Naive thymus-derived CD4-positive, alpha-beta T cell (primary cell): Measurements from ENCODE around the gene NR2F1. TPM values are rescaled to one million over a fixed set of nuclear protein-coding genes. Genes with fewer than 3 reads are reported as not detected.

Source experiments
- ATAC-seq: fragments of 150-1000 bp; cut with Tn5 transposase; 2 replicates; pipeline ENCODE4 v1.10.0; 2021; ENCODE audit warnings: mild to moderate bottlenecking, moderate library complexity
- CTCF ChIA-PET: fragments of 350-600 bp; sonication (Branson Sonifier 250); formaldehyde crosslinking; loops from one replicate; lab custom pipeline; 2021; ENCODE audit warnings: antibody characterized with exemption; lab: Charles Lee
- POLR2A ChIA-PET: fragments of 350-600 bp; sonication (Branson Sonifier 250); formaldehyde crosslinking; loops from one replicate; lab custom pipeline; 2021; ENCODE audit warnings: antibody characterized with exemption, inconsistent platforms; lab: Charles Lee
- DNase-seq, 9 donors: peaks; one replicate each; pipeline versions ENCODE4 v3.0.0 to v3.0.0-alpha.2; 2020 to 2022; ENCODE audit warnings: mixed read lengths in 1 of 9
- H3K27ac ChIP-seq: one replicate; pipeline ENCODE4 v1.7.0; 2013; ENCODE audit warnings: mild to moderate bottlenecking, low read depth, low read length, moderate library complexity
- H3K27me3 ChIP-seq, 2 donors: one replicate each; pipeline ENCODE4 v1.7.0; 2013; ENCODE audit warnings: low read length in 2 of 2, mild to moderate bottlenecking in 2 of 2, moderate library complexity in 2 of 2; ENCODE audit not compliant: control insufficient read depth in 2 of 2, insufficient read depth in 2 of 2
- H3K36me3 ChIP-seq, 3 experiments: 1 replicate in 2 of 3; 2 replicates in 1 of 3; pipeline ENCODE4 v1.7.0; 2013; ENCODE audit warnings: low read length in 3 of 3, mild to moderate bottlenecking in 3 of 3, moderate library complexity in 1 of 3; ENCODE audit not compliant: insufficient read depth in 3 of 3, control insufficient read depth in 2 of 3
- H3K4me1 ChIP-seq, 2 donors: one replicate each; pipeline ENCODE4 v1.7.0; 2013; ENCODE audit warnings: low read length in 2 of 2, mild to moderate bottlenecking in 2 of 2, moderate library complexity in 1 of 2; ENCODE audit not compliant: control insufficient read depth in 2 of 2, insufficient read depth in 2 of 2
- H3K4me3 ChIP-seq: 2 replicates; pipeline ENCODE4 v1.7.0; 2013; ENCODE audit warnings: mild to moderate bottlenecking, low read length
- H3K9me3 ChIP-seq, 3 experiments: 1 replicate in 2 of 3; 2 replicates in 1 of 3; pipeline ENCODE4 v1.7.0; 2013; ENCODE audit warnings: low read length in 3 of 3; ENCODE audit not compliant: control insufficient read depth in 2 of 3
- H3K27ac Mint-ChIP-seq, 9 donors: one replicate each; pipeline ENCODE4 v1.8.0; 2020 to 2022; ENCODE audit warnings: mixed read lengths in 9 of 9, mild to moderate bottlenecking in 8 of 9, moderate library complexity in 5 of 9, inconsistent platforms in 2 of 9
- H3K27me3 Mint-ChIP-seq, 5 donors: one replicate each; pipeline ENCODE4 v1.8.0; 2021 to 2022; ENCODE audit warnings: mixed read lengths in 5 of 5, mild to moderate bottlenecking in 1 of 5
- H3K36me3 Mint-ChIP-seq, 5 donors: one replicate each; pipeline ENCODE4 v1.8.0; 2020 to 2022; ENCODE audit warnings: mixed read lengths in 5 of 5, mild to moderate bottlenecking in 3 of 5, inconsistent platforms in 1 of 5
- H3K4me1 Mint-ChIP-seq, 7 donors: one replicate each; pipeline ENCODE4 v1.8.0; 2020 to 2022; ENCODE audit warnings: mixed read lengths in 7 of 7, mild to moderate bottlenecking in 3 of 7, inconsistent platforms in 1 of 7
- H3K4me3 Mint-ChIP-seq, 10 donors: one replicate each; pipeline ENCODE4 v1.8.0; 2020 to 2022; ENCODE audit warnings: mild to moderate bottlenecking in 10 of 10, mixed read lengths in 10 of 10, moderate library complexity in 6 of 10, inconsistent platforms in 2 of 10
- H3K9me3 Mint-ChIP-seq, 11 donors: one replicate each; pipeline ENCODE4 v1.8.0; 2020 to 2022; ENCODE audit warnings: mixed read lengths in 11 of 11, mild to moderate bottlenecking in 4 of 11, inconsistent platforms in 1 of 11, moderate library complexity in 1 of 11
- intact Hi-C, 2 donors: fragments of 100-400 bp; cut with micrococcal nuclease; formaldehyde crosslinking; loops; one replicate each; pipeline ENCODE4 v1.15.1; 2023
- polyA plus RNA-seq, 2 donors: library from polyadenylated mRNA; unstranded; fragments of 300-500 nt; fragmentation: Illumina TruSeq; gene quantifications; one replicate each; pipeline ENCODE4 v1.2.3, GENCODE V29; 2021
- total RNA-seq, 6 experiments: library from RNA in 5 of 6; stranded (reverse) in 5 of 6; gene quantifications; 1 replicate in 5 of 6; 2 replicates in 1 of 6; pipeline ENCODE4 v1.2.3 and lab custom pipeline; 2021 to 2026

NR2F1 gene
- total and polyA plus RNA-seq, 7 experiments from 2014 or later: not detected

- POLR2A ChIA-PET: no interaction called here
- Histone ChIP-seq H3K27ac (no peak overlapping the region), H3K9me3 (no peaks in the 10 kb centered on the region), H3K36me3 (no peaks in the 10 kb centered on the region), H3K4me1 (no peaks in the 10 kb centered on the region), H3K4me3 (no peak overlapping the region), H3K27me3 (peaks cover 7 to 67% of the 10 kb centered on the region in 2 donors)
- intact Hi-C loops: no loop called here
- Mint-ChIP-seq H3K4me3 (no peak overlapping the region), H3K9me3 (peaks cover 0 to 45% (median 4%) of the 10 kb centered on the region in 11 donors), H3K27ac (no peak overlapping the region), H3K36me3 (peaks cover 0 to 10% (median 4%) of the 10 kb centered on the region in 5 donors), H3K4me1 (peaks cover 0 to 17% (median 6%) of the 10 kb centered on the region in 7 donors), H3K27me3 (peaks cover 24 to 46% (median 30%) of the 10 kb centered on the region in 5 donors)
- CTCF ChIA-PET: no interaction called here
- DNase-seq (no peak), ATAC-seq (no peak)
These were observed 17.5 kb downstream of the NR2F1 start for GRCh38 chr5:93600409-93601070.

GRCh38 chr5:93601071-93601801, 18.2 kb downstream of the NR2F1 start:
- peak overlapping the region in 3 of 9 donors; percentile 2 to 31 (median 15) for H3K27ac Mint-ChIP-seq
- ChIA-PET POLR2A (no interaction called here), CTCF (no interaction called here)
- Histone ChIP-seq H3K4me3 (no peak overlapping the region), H3K9me3 (no peaks in the 10 kb centered on the region), H3K36me3 (no peaks in the 10 kb centered on the region), H3K27me3 (peaks cover 10 to 67% of the 10 kb centered on the region in 2 donors), H3K27ac (no peak overlapping the region), H3K4me1 (no peaks in the 10 kb centered on the region)
- peaks cover 0 to 10% (median 0%) of the 10 kb centered on the region in 5 donors for H3K36me3 Mint-ChIP-seq
- H3K27me3 Mint-ChIP-seq: peaks cover 24 to 46% (median 27%) of the 10 kb centered on the region in 5 donors
- H3K9me3 Mint-ChIP-seq: peaks cover 0 to 38% (median 4%) of the 10 kb centered on the region in 11 donors
- DNase-seq: no peak
- no peak for ATAC-seq
- intact Hi-C loops: no loop called here
- H3K4me1 Mint-ChIP-seq: peaks cover 0 to 10% (median 5%) of the 10 kb centered on the region in 7 donors
- peak overlapping the region in 2 of 10 donors; percentile 18 to 57 for H3K4me3 Mint-ChIP-seq

GRCh38 chr5:93601802-93602155, 18.8 kb downstream of the NR2F1 start:
- Histone ChIP-seq H3K27me3 (peaks cover 10 to 61% of the 10 kb centered on the region in 2 donors), H3K27ac (no peak overlapping the region), H3K9me3 (no peaks in the 10 kb centered on the region), H3K4me3 (no peak overlapping the region), H3K4me1 (no peaks in the 10 kb centered on the region), H3K36me3 (no peaks in the 10 kb centered on the region)
- CTCF ChIA-PET: no interaction called here
- Mint-ChIP-seq H3K27ac (peak overlapping the region in 3 of 9 donors; percentile 2 to 15 (median 9)), H3K9me3 (peaks cover 0 to 36% (median 4%) of the 10 kb centered on the region in 11 donors), H3K4me1 (peaks cover 0 to 9% (median 3%) of the 10 kb centered on the region in 7 donors), H3K36me3 (peaks cover 0 to 10% (median 0%) of the 10 kb centered on the region in 5 donors), H3K4me3 (peak overlapping the region in 1 of 10 donors; percentile 18), H3K27me3 (peaks cover 24 to 46% (median 27%) of the 10 kb centered on the region in 5 donors)
- intact Hi-C loops: loop anchor here in 1 of 2 donors (2.0 kb wide), 2 partner anchors 15 to 29 kb away; no protein-coding TSS in a partner anchor
- POLR2A ChIA-PET: no interaction called here
- ATAC-seq: no peak
- no peak for DNase-seq

GRCh38 chr5:93602241-93603077, 19.4 kb downstream of the NR2F1 start:
- intact Hi-C loops: loop anchor here in 1 of 2 donors (2.0 kb wide), 2 partner anchors 16 to 30 kb away; no protein-coding TSS in a partner anchor
- peaks cover 0 to 12% (median 4%) of the 10 kb centered on the region in 7 donors for H3K4me1 Mint-ChIP-seq
- no peaks in the 10 kb centered on the region for H3K4me1 ChIP-seq
- no peaks in the 10 kb centered on the region for H3K36me3 ChIP-seq
- no peak overlapping the region for H3K27ac ChIP-seq
- H3K9me3 Mint-ChIP-seq: peaks cover 0 to 36% (median 4%) of the 10 kb centered on the region in 11 donors
- H3K27ac Mint-ChIP-seq: peak overlapping the region in 2 of 9 donors; percentile 15 to 38
- no peaks in the 10 kb centered on the region for H3K9me3 ChIP-seq
- peaks cover 0 to 10% (median 0%) of the 10 kb centered on the region in 5 donors for H3K36me3 Mint-ChIP-seq
- ATAC-seq (no peak), DNase-seq (no peak)
- peaks cover 14 to 55% of the 10 kb centered on the region in 2 donors for H3K27me3 ChIP-seq
- ChIA-PET CTCF (interaction anchor here (0.7 kb wide), 1 partner anchor 25 kb away, joined by 3 read pairs; no protein-coding TSS in a partner anchor), POLR2A (no interaction called here)
- H3K4me3 Mint-ChIP-seq: peak overlapping the region in 2 of 10 donors; percentile 17 to 18
- peaks cover 26 to 53% (median 31%) of the 10 kb centered on the region in 5 donors for H3K27me3 Mint-ChIP-seq
- no peak overlapping the region for H3K4me3 ChIP-seq

- Histone ChIP-seq H3K27ac (no peak overlapping the region), H3K4me1 (peaks cover 3 to 7% of the 10 kb centered on the region in 2 donors), H3K9me3 (no peaks in the 10 kb centered on the region), H3K4me3 (no peak overlapping the region), H3K36me3 (no peaks in the 10 kb centered on the region), H3K27me3 (peaks cover 17 to 52% of the 10 kb centered on the region in 2 donors)
- intact Hi-C loops: loop anchor here in 1 of 2 donors (2.0 kb wide), 2 partner anchors 16 to 30 kb away; no protein-coding TSS in a partner anchor
- ATAC-seq: no peak
- peaks cover 0 to 10% (median 0%) of the 10 kb centered on the region in 5 donors for H3K36me3 Mint-ChIP-seq
- peaks cover 0 to 34% (median 4%) of the 10 kb centered on the region in 11 donors for H3K9me3 Mint-ChIP-seq
- H3K27me3 Mint-ChIP-seq: peaks cover 33 to 55% (median 37%) of the 10 kb centered on the region in 5 donors
- H3K27ac Mint-ChIP-seq: peak overlapping the region in 1 of 9 donors; percentile 38
- peaks cover 0 to 20% (median 11%) of the 10 kb centered on the region in 7 donors for H3K4me1 Mint-ChIP-seq
- H3K4me3 Mint-ChIP-seq: peak overlapping the region in 2 of 10 donors; percentile 6 to 17
- DNase-seq: no peak
- CTCF ChIA-PET: interaction anchor here (0.7 kb wide), 1 partner anchor 25 kb away, joined by 3 read pairs; no protein-coding TSS in a partner anchor
- POLR2A ChIA-PET: no interaction called here
These were observed 20.2 kb downstream of the NR2F1 start for GRCh38 chr5:93603078-93603792.
